B cell (primary cell): ENCODE data around the gene MYL12A. TPM values are rescaled to one million over a fixed set of nuclear protein-coding genes. Genes with fewer than 3 reads are reported as not detected.

ENCODE experiments used
- ATAC-seq: fragments of 200-7000 bp; cut with Tn5 transposase; one replicate; pipeline ENCODE4 v1.10.0; 2021; ENCODE audit warnings: low read depth, mild to moderate bottlenecking, moderate number of reproducible peaks, moderate library complexity
- CTCF ChIA-PET: fragments of 350-600 bp; sonication (Branson Sonifier 250); formaldehyde crosslinking; loops from one replicate; lab custom pipeline; 2021; ENCODE audit warnings: antibody characterized with exemption, inconsistent platforms; lab: Charles Lee
- POLR2A ChIA-PET: fragments of 350-600 bp; sonication (Branson Sonifier 250); formaldehyde crosslinking; loops from one replicate; lab custom pipeline; 2021; ENCODE audit warnings: antibody characterized with exemption; lab: Charles Lee
- DNase-seq: peaks from one replicate; pipeline ENCODE4 v3.0.0; 2013
- H2AFZ ChIP-seq: 2 replicates; pipeline ENCODE4 v1.6.1; 2012; ENCODE audit warnings: mild to moderate bottlenecking, low read depth, low read length; ENCODE audit not compliant: insufficient read depth, poor library complexity, severe bottlenecking
- H3K27ac ChIP-seq, 2 donors: 1 replicate in 1 of 2; 2 replicates in 1 of 2; pipeline ENCODE4 v1.5.1; 2012 to 2013; ENCODE audit warnings: low read length in 2 of 2, mild to moderate bottlenecking in 2 of 2, moderate library complexity in 1 of 2
- H3K27me3 ChIP-seq, 4 experiments: fragments of 200-600 bp in 1 of 4; sonication (generic) in 1 of 4; replicated peaks in 1 of 4; 1 replicate in 2 of 4; 2 replicates in 2 of 4; pipeline versions ENCODE4 v1.6.1 to v1.7.0; 2013 to 2016; ENCODE audit warnings: low read length in 3 of 4, mild to moderate bottlenecking in 2 of 4, mixed read lengths in 1 of 4, moderate library complexity in 1 of 4; ENCODE audit not compliant: insufficient read depth in 4 of 4, control insufficient read depth in 3 of 4; ENCODE audit errors: control extremely low read depth in 1 of 4
- H3K36me3 ChIP-seq, 2 experiments: replicated peaks in 1 of 2; 1 replicate in 1 of 2; 2 replicates in 1 of 2; pipeline versions ENCODE4 v1.6.1 to v1.7.1; 2013; ENCODE audit warnings: low read length in 1 of 2; ENCODE audit not compliant: insufficient read depth in 2 of 2, control insufficient read depth in 1 of 2; ENCODE audit errors: control extremely low read depth in 1 of 2, extremely low read depth in 1 of 2
- H3K4me1 ChIP-seq, 2 donors: fragments of 200-600 bp in 1 of 2; sonication (generic) in 1 of 2; 1 replicate in 1 of 2; 2 replicates in 1 of 2; pipeline versions ENCODE4 v1.5.1 to v1.6.1; 2013 to 2017; ENCODE audit warnings: low read length in 2 of 2; ENCODE audit not compliant: control insufficient read depth in 2 of 2, insufficient read depth in 2 of 2
- H3K4me2 ChIP-seq: replicated peaks from 2 replicates; pipeline ENCODE3; 2012; ENCODE audit warnings: mild to moderate bottlenecking, low read depth, low read length; ENCODE audit not compliant: poor library complexity, severe bottlenecking
- H3K4me3 ChIP-seq, 5 experiments: fragments of 200-600 bp in 1 of 5; sonication (generic) in 1 of 5; 1 replicate in 3 of 5; 2 replicates in 2 of 5; pipeline versions ENCODE4 v1.5.1 to v1.7.0; 2011 to 2016; ENCODE audit warnings: low read length in 4 of 5, mild to moderate bottlenecking in 4 of 5, low read depth in 2 of 5, control low read depth in 1 of 5, moderate library complexity in 1 of 5; ENCODE audit not compliant: insufficient read depth in 1 of 5; ENCODE audit errors: control extremely low read depth in 1 of 5, extremely low read depth in 1 of 5
- H3K79me2 ChIP-seq: fragments of 200-600 bp; sonication (generic); one replicate; pipeline ENCODE4 v1.6.0; 2016; ENCODE audit warnings: low read length; ENCODE audit not compliant: control insufficient read depth, insufficient read depth
- H3K9ac ChIP-seq: fragments of 200-600 bp; sonication (generic); 2 replicates; pipeline ENCODE4 v1.6.1; 2017; ENCODE audit warnings: mild to moderate bottlenecking, low read length, moderate library complexity
- H3K9me3 ChIP-seq, 3 donors: one replicate each; pipeline versions ENCODE4 v1.6.1 to v1.7.1; 2013; ENCODE audit warnings: low read length in 2 of 3; ENCODE audit not compliant: control insufficient read depth in 2 of 3, insufficient read depth in 1 of 3; ENCODE audit errors: control extremely low read depth in 1 of 3
- H4K20me1 ChIP-seq: 2 replicates; pipeline ENCODE4 v1.6.0; 2012; ENCODE audit warnings: mild to moderate bottlenecking, low read length; ENCODE audit not compliant: insufficient read depth, control insufficient read depth, poor library complexity, severe bottlenecking
- H3K27ac Mint-ChIP-seq: one replicate; pipeline ENCODE4 v1.8.0; 2021; ENCODE audit warnings: mixed read lengths
- H3K27me3 Mint-ChIP-seq: one replicate; pipeline ENCODE4 v1.8.0; 2021; ENCODE audit warnings: mixed read lengths
- H3K4me1 Mint-ChIP-seq: one replicate; pipeline ENCODE4 v1.8.0; 2021; ENCODE audit warnings: mixed read lengths
- H3K4me3 Mint-ChIP-seq: one replicate; pipeline ENCODE4 v1.8.0; 2021; ENCODE audit warnings: mixed read lengths
- H3K9me3 Mint-ChIP-seq: one replicate; pipeline ENCODE4 v1.8.0; 2022; ENCODE audit warnings: mixed read lengths; ENCODE audit not compliant: insufficient read depth
- EZH2 ChIP-seq: IDR thresholded peaks from 2 replicates; pipeline ENCODE4 v1.6.1; 2012; ENCODE audit warnings: borderline replicate concordance, low read depth, mild to moderate bottlenecking, moderate library complexity, low read length; ENCODE audit not compliant: insufficient read depth, poor library complexity, severe bottlenecking
- WGBS: methylation state at CpG from one replicate; pipeline ENCODE4 v1.1.5; 2013; ENCODE audit warnings: missing lambda C conversion rate; ENCODE audit not compliant: insufficient coverage; 5-methylcytosine and 5-hydroxymethylcytosine counted together
- intact Hi-C: fragments of 100-400 bp; cut with micrococcal nuclease; formaldehyde crosslinking; loops from one replicate; pipeline ENCODE4 v1.10.0; 2022
- polyA plus RNA-seq: library from polyadenylated mRNA; depleted of rRNA; stranded (reverse); fragments of >200 nt; gene quantifications from 2 replicates; pipeline ENCODE4 v1.2.3, GENCODE V29; 2012
- total RNA-seq, 2 donors: library from RNA; stranded (reverse); fragments of 120-200 nt in 1 of 2; gene quantifications; 1 replicate in 1 of 2; 2 replicates in 1 of 2; pipeline versions ENCODE4 v1.2.3 to v1.2.4, GENCODE V29; 2013 to 2022
- TF ChIP-seq, protein P1 (sequence below): fragments of 200-600 bp; IDR thresholded peaks from one replicate; pipeline ENCODE4 v1.8.0; 2022; ENCODE audit warnings: antibody characterized with exemption, mild to moderate bottlenecking

Gene MYL12A
- total and polyA plus RNA-seq, 2 donors (not counting 1 experiment from before 2014, with no cell fraction given): 276 to 281 TPM

DNA sequence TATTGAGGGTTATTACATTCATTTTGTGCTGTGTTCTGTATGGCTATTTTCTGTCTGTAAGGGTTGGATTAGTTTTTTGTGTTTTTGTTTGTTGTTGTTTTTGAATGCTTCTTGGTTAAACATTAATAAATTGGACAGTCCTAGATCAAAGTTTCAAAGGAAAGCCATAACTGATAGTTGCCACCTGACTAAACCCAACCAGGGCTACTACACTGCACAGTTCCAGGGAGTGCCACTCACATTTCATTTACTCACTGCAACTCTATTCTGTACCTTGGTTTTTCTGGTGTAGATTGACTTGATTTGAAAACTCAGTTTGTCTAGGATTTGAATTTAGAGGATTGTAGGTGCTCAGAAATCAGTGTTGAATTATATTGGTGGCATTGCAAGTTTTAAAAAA lies 20.7 kb downstream of the MYL12A start:
- Histone ChIP-seq H3K9me3 (no peaks in the 10 kb centered on the region), H3K79me2 (peaks cover 90% of the 10 kb centered on the region), H3K9ac (no peak overlapping the region), H4K20me1 (peaks cover 80% of the 10 kb centered on the region), H3K4me1 (peaks cover 59 to 62% of the 10 kb centered on the region in 2 donors), H2AFZ (no peak overlapping the region), H3K27me3 (no peaks in the 10 kb centered on the region), H3K36me3 (peaks cover 0 to 7% of the 10 kb centered on the region in 2 experiments), H3K27ac (peak overlapping the region in 1 of 2 donors; percentile 42), H3K4me3 (no peak overlapping the region), H3K4me2 (peak overlapping the region; percentile 5)
- TF ChIP-seq, protein P1, sequence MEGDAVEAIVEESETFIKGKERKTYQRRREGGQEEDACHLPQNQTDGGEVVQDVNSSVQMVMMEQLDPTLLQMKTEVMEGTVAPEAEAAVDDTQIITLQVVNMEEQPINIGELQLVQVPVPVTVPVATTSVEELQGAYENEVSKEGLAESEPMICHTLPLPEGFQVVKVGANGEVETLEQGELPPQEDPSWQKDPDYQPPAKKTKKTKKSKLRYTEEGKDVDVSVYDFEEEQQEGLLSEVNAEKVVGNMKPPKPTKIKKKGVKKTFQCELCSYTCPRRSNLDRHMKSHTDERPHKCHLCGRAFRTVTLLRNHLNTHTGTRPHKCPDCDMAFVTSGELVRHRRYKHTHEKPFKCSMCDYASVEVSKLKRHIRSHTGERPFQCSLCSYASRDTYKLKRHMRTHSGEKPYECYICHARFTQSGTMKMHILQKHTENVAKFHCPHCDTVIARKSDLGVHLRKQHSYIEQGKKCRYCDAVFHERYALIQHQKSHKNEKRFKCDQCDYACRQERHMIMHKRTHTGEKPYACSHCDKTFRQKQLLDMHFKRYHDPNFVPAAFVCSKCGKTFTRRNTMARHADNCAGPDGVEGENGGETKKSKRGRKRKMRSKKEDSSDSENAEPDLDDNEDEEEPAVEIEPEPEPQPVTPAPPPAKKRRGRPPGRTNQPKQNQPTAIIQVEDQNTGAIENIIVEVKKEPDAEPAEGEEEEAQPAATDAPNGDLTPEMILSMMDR: no peak
- TF ChIP-seq EZH2: no peak
- Mint-ChIP-seq H3K9me3 (no peaks in the 10 kb centered on the region), H3K27ac (no peak overlapping the region), H3K4me1 (peaks cover 74% of the 10 kb centered on the region), H3K4me3 (no peak overlapping the region), H3K27me3 (no peaks in the 10 kb centered on the region)
- intact Hi-C loops: no loop called here
- ChIA-PET POLR2A (no interaction called here), CTCF (no interaction called here)
- DNase-seq (no peak), ATAC-seq (no peak)

DNA sequence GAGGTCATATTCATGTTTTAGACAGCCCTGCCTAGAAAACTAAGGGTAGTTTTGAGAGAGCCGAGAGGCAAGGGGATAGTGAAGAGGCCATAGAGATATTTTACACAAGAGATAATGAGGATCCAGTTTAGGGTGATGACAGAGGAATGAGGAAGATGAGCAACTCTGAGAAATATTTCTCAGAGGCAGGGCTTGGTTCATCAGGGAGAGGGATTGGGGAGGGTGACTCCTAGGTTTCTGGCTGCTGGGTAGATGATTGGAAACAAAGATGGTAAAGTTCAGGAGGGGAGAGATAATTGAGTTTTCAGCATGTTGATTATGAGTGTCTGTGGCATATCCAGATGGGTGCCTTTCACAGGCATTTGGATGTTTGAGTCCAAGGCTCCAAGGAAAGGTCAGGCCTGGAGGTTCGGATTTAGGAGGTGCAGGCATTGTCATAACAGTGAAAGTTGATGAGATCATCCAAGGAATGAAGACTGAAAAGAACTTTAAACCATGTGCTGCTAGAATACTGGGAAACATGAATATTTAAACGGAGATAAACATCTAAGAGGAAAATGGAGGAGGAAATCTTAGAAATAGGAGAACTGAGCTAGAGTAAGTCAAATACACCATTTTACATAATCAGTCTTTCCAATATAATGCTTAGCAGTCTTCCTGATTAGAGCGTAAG lies 21.8 kb downstream of the MYL12A start:
- ChIA-PET POLR2A (no interaction called here), CTCF (no interaction called here)
- no peak for TF ChIP-seq EZH2
- TF ChIP-seq, protein P1: no peak
- peaks cover 64% of the 10 kb centered on the region for H3K4me1 Mint-ChIP-seq
- H3K36me3 ChIP-seq: peaks cover 0 to 14% of the 10 kb centered on the region in 2 experiments
- no peak overlapping the region for H3K9ac ChIP-seq
- no peaks in the 10 kb centered on the region for H3K9me3 Mint-ChIP-seq
- 90% methylated on average over 2 of the region's 4 CpGs for WGBS
- no peaks in the 10 kb centered on the region for H3K9me3 ChIP-seq
- H3K4me3 ChIP-seq: no peak overlapping the region
- peak overlapping the region; percentile 12 for H3K4me2 ChIP-seq
- no peaks in the 10 kb centered on the region for H3K27me3 Mint-ChIP-seq
- DNase-seq (no peak), ATAC-seq (no peak)
- peak overlapping the region; percentile 51 for H3K27ac Mint-ChIP-seq
- peaks cover 80% of the 10 kb centered on the region for H3K79me2 ChIP-seq
- H3K4me1 ChIP-seq: peaks cover 48 to 53% of the 10 kb centered on the region in 2 donors
- intact Hi-C loops: no loop called here
- no peak overlapping the region for H2AFZ ChIP-seq
- no peak overlapping the region for H3K4me3 Mint-ChIP-seq
- H3K27me3 ChIP-seq: no peaks in the 10 kb centered on the region
- peak overlapping the region in 1 of 2 donors; percentile 67 for H3K27ac ChIP-seq
- H4K20me1 ChIP-seq: peaks cover 71% of the 10 kb centered on the region
